ENCODE results near the gene CHIT1. TPM values are rescaled to one million over a fixed set of nuclear protein-coding genes. Genes with fewer than 3 reads are reported as not detected.

CHIT1 gene
- polyA plus RNA-seq, 1 donor from 2014 or later = not detected

- TF ChIP-seq SMC3 (conservative IDR thresholded peaks at IDR 0.05; ENCODE audit: poor library complexity) (no peak), EZH2 (IDR thresholded peaks at IDR 0.05; ENCODE audit: borderline replicate concordance, insufficient read depth, low read length, poor library complexity, severe bottlenecking) (no peak), POLR2AphosphoS5 (IDR thresholded peaks at IDR 0.05) (no peak), TAF1 (IDR thresholded peaks at IDR 0.05; ENCODE audit: low read depth) (no peak), MXI1 (conservative IDR thresholded peaks at IDR 0.05; ENCODE audit: poor library complexity, severe bottlenecking) (no peak)
Observed at GRCh38 chr1:203178821-203179666, 50.4 kb downstream of the CHIT1 start (continued).

GRCh38 chr1:203178083-203178482 lies 51.4 kb downstream of the CHIT1 start:
- Histone ChIP-seq H3F3A (ENCODE audit: insufficient read depth, low read length, poor library complexity, severe bottlenecking) (no peaks in the 10 kb centered on the region), H3K9ac (ENCODE audit: low read length) (no peak overlapping the region), H3K4me2 (ENCODE audit: low read length) (no peak overlapping the region), H3K9me3 (ENCODE audit: low read length) (no peaks in the 10 kb centered on the region), H3K36me3 (ENCODE audit: insufficient read depth, low read length) (no peaks in the 10 kb centered on the region), H3K27me3 (ENCODE audit: insufficient read depth, low read depth, low read length) (no peaks in the 10 kb centered on the region), H2AFZ (ENCODE audit: low read depth, low read length) (no peak overlapping the region), H3K79me2 (replicated peaks; ENCODE audit: insufficient read depth, low read length) (no peaks in the 10 kb centered on the region), H3K27ac (ENCODE audit: low read length) (no peak overlapping the region), H3K4me3 (ENCODE audit: low read length) (no peak overlapping the region), H4K20me1 (ENCODE audit: insufficient read depth) (no peaks in the 10 kb centered on the region), H3K9me2 (ENCODE audit: insufficient read depth, low read length) (no peaks in the 10 kb centered on the region)
- TF ChIP-seq POLR2AphosphoS5 (IDR thresholded peaks at IDR 0.05) = no peak
- no peak for TF ChIP-seq RAD21 (conservative IDR thresholded peaks at IDR 0.05)
- TF ChIP-seq MXI1 (conservative IDR thresholded peaks at IDR 0.05; ENCODE audit: poor library complexity, severe bottlenecking) = no peak
- no peak for TF ChIP-seq EP300 (conservative IDR thresholded peaks at IDR 0.05; ENCODE audit: poor library complexity, severe bottlenecking)
- no peak for TF ChIP-seq TAF1 (IDR thresholded peaks at IDR 0.05; ENCODE audit: low read depth)
- TF ChIP-seq EZH2 (IDR thresholded peaks at IDR 0.05; ENCODE audit: borderline replicate concordance, insufficient read depth, low read length, poor library complexity, severe bottlenecking) = no peak
- no peak for TF ChIP-seq CTCF (IDR thresholded peaks at IDR 0.05; ENCODE audit: poor library complexity, severe bottlenecking)
- TF ChIP-seq SMC3 (conservative IDR thresholded peaks at IDR 0.05; ENCODE audit: poor library complexity) = no peak
- TF ChIP-seq REST (IDR thresholded peaks at IDR 0.05; ENCODE audit: borderline replicate concordance) = no peak
